IMR-90 (cell line): ENCODE data around the gene TTC16. TPM values are rescaled to one million over a fixed set of nuclear protein-coding genes. Genes with fewer than 3 reads are reported as not detected.

Experiments used
- ATAC-seq: fragments of 200-7000 bp; cut with Tn5 transposase; 2 replicates; pipeline ENCODE4 v1.9.1; 2020; ENCODE audit warnings: low read depth, mild to moderate bottlenecking, moderate library complexity
- BruUV-seq: library from RNA; stranded (reverse); fragments of 400-500 nt; replicated peaks from 2 replicates; lab custom pipeline; 2021; lab: Mats Ljungman, UMichigan
- CTCF ChIA-PET: fragments of 300-600 bp; formaldehyde crosslinking; extraction: SDS; loops from one replicate; lab custom pipeline; 2021; ENCODE audit warnings: antibody characterized with exemption; lab: Yijun Ruan, JAX
- POLR2A ChIA-PET: fragments of 300-600 bp; sonication (Branson Sonifier 250); formaldehyde crosslinking; loops from one replicate; lab custom pipeline; 2022; ENCODE audit warnings: antibody characterized with exemption; ENCODE audit not compliant: unreplicated experiment; lab: Charles Lee
- DNase-seq: peaks from one replicate; pipeline ENCODE4 v3.0.0; 2013
- H2AFZ ChIP-seq: replicated peaks from 2 replicates; pipeline ENCODE3; 2013; ENCODE audit warnings: low read length, mild to moderate bottlenecking; ENCODE audit not compliant: poor library complexity
- H2AK5ac ChIP-seq: 2 replicates; pipeline ENCODE4 v1.6.1; 2013; ENCODE audit warnings: low read depth, low read length, inconsistent platforms
- H2AK9ac ChIP-seq: replicated peaks from 2 replicates; pipeline ENCODE3; 2013; ENCODE audit warnings: mild to moderate bottlenecking, low read depth, low read length, moderate library complexity; ENCODE audit not compliant: poor library complexity
- H2BK120ac ChIP-seq: 2 replicates; pipeline ENCODE4 v1.6.1; 2013; ENCODE audit warnings: low read depth, low read length, inconsistent platforms
- H2BK15ac ChIP-seq: 3 replicates; pipeline ENCODE4 v1.6.1; 2013; ENCODE audit warnings: low read depth, low read length, inconsistent platforms
- H2BK20ac ChIP-seq: 2 replicates; pipeline ENCODE4 v1.6.1; 2013; ENCODE audit warnings: low read depth, mild to moderate bottlenecking, inconsistent platforms, low read length, moderate library complexity
- H2BK5ac ChIP-seq: 2 replicates; pipeline ENCODE4 v1.6.1; 2013; ENCODE audit warnings: mild to moderate bottlenecking, low read depth, low read length, inconsistent platforms; ENCODE audit not compliant: poor library complexity, severe bottlenecking
- H3K14ac ChIP-seq: replicated peaks from 2 replicates; pipeline ENCODE4 v1.6.1; 2013; ENCODE audit warnings: low read depth, low read length, inconsistent platforms
- H3K18ac ChIP-seq: 2 replicates; pipeline ENCODE4 v1.6.1; 2013; ENCODE audit warnings: low read depth, low read length, control low read depth
- H3K23ac ChIP-seq: 2 replicates; pipeline ENCODE4 v1.6.1; 2013; ENCODE audit warnings: low read depth, low read length, inconsistent platforms
- H3K27ac ChIP-seq: 2 replicates; pipeline ENCODE4 v1.5.1; 2013; ENCODE audit warnings: mild to moderate bottlenecking, control low read depth, low read length; ENCODE audit not compliant: insufficient read depth
- H3K27me3 ChIP-seq: 2 replicates; pipeline ENCODE4 v1.6.1; 2013; ENCODE audit warnings: low read length; ENCODE audit not compliant: control insufficient read depth, insufficient read depth
- H3K36me3 ChIP-seq: 2 replicates; pipeline ENCODE4 v1.6.1; 2013; ENCODE audit warnings: low read length, mixed read lengths; ENCODE audit not compliant: control insufficient read depth, insufficient read depth
- H3K4ac ChIP-seq: 2 replicates; pipeline ENCODE4 v1.6.1; 2013; ENCODE audit warnings: low read depth, low read length, inconsistent platforms
- H3K4me1 ChIP-seq: 2 replicates; pipeline ENCODE4 v1.6.1; 2013; ENCODE audit warnings: low read length, mixed read lengths; ENCODE audit not compliant: control insufficient read depth, insufficient read depth
- H3K4me2 ChIP-seq: 2 replicates; pipeline ENCODE4 v1.6.1; 2013; ENCODE audit warnings: low read depth, mild to moderate bottlenecking, control low read depth, low read length, moderate library complexity
- H3K4me3 ChIP-seq: 2 replicates; pipeline ENCODE4 v1.5.1; 2013; ENCODE audit warnings: low read depth, mild to moderate bottlenecking, control low read depth, low read length, moderate library complexity; ENCODE audit not compliant: insufficient read depth
- H3K56ac ChIP-seq: 2 replicates; pipeline ENCODE4 v1.6.1; 2013; ENCODE audit warnings: low read length, inconsistent platforms; ENCODE audit not compliant: insufficient read depth; ENCODE audit errors: extremely low read depth
- H3K79me1 ChIP-seq, 2 experiments: 2 replicates each; pipeline ENCODE4 v1.6.1; 2013; ENCODE audit warnings: low read length in 2 of 2, inconsistent platforms in 1 of 2, low read depth in 1 of 2
- H3K9ac ChIP-seq: 2 replicates; pipeline ENCODE4 v1.6.1; 2013; ENCODE audit warnings: low read depth, low read length, control low read depth
- H3K9me1 ChIP-seq: 2 replicates; pipeline ENCODE4 v1.6.1; 2013; ENCODE audit warnings: low read length, inconsistent platforms; ENCODE audit not compliant: insufficient read depth
- H3K9me3 ChIP-seq: 2 replicates; pipeline ENCODE4 v1.6.1; 2013; ENCODE audit warnings: low read length; ENCODE audit not compliant: control insufficient read depth, insufficient read depth
- H4K20me1 ChIP-seq: 2 replicates; pipeline ENCODE4 v1.6.1; 2013; ENCODE audit warnings: low read length, inconsistent platforms; ENCODE audit not compliant: insufficient read depth
- H4K5ac ChIP-seq: 2 replicates; pipeline ENCODE4 v1.6.1; 2013; ENCODE audit warnings: mild to moderate bottlenecking, low read depth, low read length, control low read depth
- H4K8ac ChIP-seq, 2 experiments: 2 replicates each; pipeline ENCODE4 v1.6.1; 2013; ENCODE audit warnings: low read depth in 2 of 2, low read length in 2 of 2, control low read depth in 1 of 2, inconsistent platforms in 1 of 2
- H4K91ac ChIP-seq: 2 replicates; pipeline ENCODE4 v1.6.1; 2013; ENCODE audit warnings: low read depth, low read length, inconsistent platforms; ENCODE audit not compliant: insufficient read depth
- BHLHE40 ChIP-seq: fragments of 150-350 bp; IDR thresholded peaks from 2 replicates; pipeline ENCODE4 v1.6.1; 2016; ENCODE audit warnings: mild to moderate bottlenecking, low read depth, low read length
- FOS ChIP-seq: fragments of 150-350 bp; IDR thresholded peaks from 2 replicates; pipeline ENCODE4 v1.6.1; 2016; ENCODE audit warnings: low read depth, low read length
- MAFK ChIP-seq: IDR thresholded peaks from 2 replicates; pipeline ENCODE4 v1.6.1; 2012; ENCODE audit warnings: low read depth, low read length, improper control_type of control experiment
- MAZ ChIP-seq: IDR thresholded peaks from 2 replicates; pipeline ENCODE4 v1.6.1; 2012; ENCODE audit warnings: low read depth, mild to moderate bottlenecking, low read length, improper control_type of control experiment, moderate library complexity, borderline replicate concordance
- MXI1 ChIP-seq: IDR thresholded peaks from 2 replicates; pipeline ENCODE4 v1.6.1; 2012; ENCODE audit warnings: low read depth, mild to moderate bottlenecking, low read length, moderate library complexity, borderline replicate concordance
- NFE2L2 ChIP-seq: fragments of 150-350 bp; IDR thresholded peaks from 2 replicates; pipeline ENCODE4 v1.6.1; 2016; ENCODE audit warnings: low read depth, mild to moderate bottlenecking, low read length
- POLR2A ChIP-seq: IDR thresholded peaks from 2 replicates; pipeline ENCODE4 v1.6.1; 2012; ENCODE audit warnings: mild to moderate bottlenecking, low read depth, low read length
- RAD21 ChIP-seq: IDR thresholded peaks from 2 replicates; pipeline ENCODE4 v1.6.1; 2012; ENCODE audit warnings: low read length, improper control_type of control experiment
- RCOR1 ChIP-seq: IDR thresholded peaks from 2 replicates; pipeline ENCODE4 v1.6.1; 2012; ENCODE audit warnings: mild to moderate bottlenecking, low read length, improper control_type of control experiment; ENCODE audit not compliant: insufficient replicate concordance
- RFX5 ChIP-seq: IDR thresholded peaks from 2 replicates; pipeline ENCODE4 v1.8.0; 2012; ENCODE audit warnings: low read depth, mild to moderate bottlenecking, low read length, moderate library complexity
- SMC3 ChIP-seq: fragments of 150-350 bp; IDR thresholded peaks from 2 replicates; pipeline ENCODE4 v1.6.1; 2016; ENCODE audit warnings: low read depth, mild to moderate bottlenecking, antibody characterized with exemption, low read length, moderate library complexity
- WGBS, 2 experiments: methylation state at CpG; one replicate each; pipeline versions ENCODE4 v1.1.5 to v1.1.7; 2013; ENCODE audit warnings: missing lambda C conversion rate in 2 of 2; ENCODE audit not compliant: insufficient read length in 1 of 2; ENCODE audit errors: extremely low coverage in 2 of 2; 5-methylcytosine and 5-hydroxymethylcytosine counted together
- dilution Hi-C: fragments of 300-500 bp; cut with HindIII; formaldehyde crosslinking; loops from one replicate; pipeline ENCODE4 v1.14.3; 2018; ENCODE audit warnings: low sequenced_read_pairs; ENCODE audit not compliant: unreplicated experiment
- in situ Hi-C: fragments of 300-500 bp; cut with MboI; formaldehyde crosslinking; loops from 3 replicates; pipeline ENCODE4 v1.14.3; 2019; ENCODE audit warnings: low sequenced_read_pairs, inconsistent platforms, mixed read lengths
- intact Hi-C: fragments of 100-400 bp; cut with micrococcal nuclease; formaldehyde crosslinking; loops from 2 replicates; pipeline ENCODE4 v1.10.0; 2022
- polyA plus RNA-seq, 3 experiments: library from polyadenylated mRNA; depleted of rRNA; stranded (reverse); fragments of >200 nt; gene quantifications; 2 replicates each; pipeline ENCODE4 v1.2.3, GENCODE V29; 2012; ENCODE audit warnings: low replicate concordance in 1 of 3
- total RNA-seq: library from RNA; depleted of rRNA; stranded (reverse); fragments of >200 nt; gene quantifications from 2 replicates; pipeline ENCODE4 v1.2.3, GENCODE V29; 2012
- TF ChIP-seq, protein P1 (sequence below): fragments of 150-350 bp; IDR thresholded peaks from 2 replicates; pipeline ENCODE4 v1.6.1; 2017; ENCODE audit warnings: mild to moderate bottlenecking, antibody characterized with exemption, low read length, low read depth
- TF ChIP-seq, protein P2 (sequence below): fragments of 150-350 bp; IDR thresholded peaks from 2 replicates; pipeline ENCODE4 v1.6.1; 2016; ENCODE audit warnings: low read depth, mild to moderate bottlenecking, low read length, moderate library complexity, borderline replicate concordance

Gene TTC16
- total and polyA plus RNA-seq, 2 of the 4 experiments (the other 2 are of a cell fraction) = 0.02 TPM; not detected in 1

DNA sequence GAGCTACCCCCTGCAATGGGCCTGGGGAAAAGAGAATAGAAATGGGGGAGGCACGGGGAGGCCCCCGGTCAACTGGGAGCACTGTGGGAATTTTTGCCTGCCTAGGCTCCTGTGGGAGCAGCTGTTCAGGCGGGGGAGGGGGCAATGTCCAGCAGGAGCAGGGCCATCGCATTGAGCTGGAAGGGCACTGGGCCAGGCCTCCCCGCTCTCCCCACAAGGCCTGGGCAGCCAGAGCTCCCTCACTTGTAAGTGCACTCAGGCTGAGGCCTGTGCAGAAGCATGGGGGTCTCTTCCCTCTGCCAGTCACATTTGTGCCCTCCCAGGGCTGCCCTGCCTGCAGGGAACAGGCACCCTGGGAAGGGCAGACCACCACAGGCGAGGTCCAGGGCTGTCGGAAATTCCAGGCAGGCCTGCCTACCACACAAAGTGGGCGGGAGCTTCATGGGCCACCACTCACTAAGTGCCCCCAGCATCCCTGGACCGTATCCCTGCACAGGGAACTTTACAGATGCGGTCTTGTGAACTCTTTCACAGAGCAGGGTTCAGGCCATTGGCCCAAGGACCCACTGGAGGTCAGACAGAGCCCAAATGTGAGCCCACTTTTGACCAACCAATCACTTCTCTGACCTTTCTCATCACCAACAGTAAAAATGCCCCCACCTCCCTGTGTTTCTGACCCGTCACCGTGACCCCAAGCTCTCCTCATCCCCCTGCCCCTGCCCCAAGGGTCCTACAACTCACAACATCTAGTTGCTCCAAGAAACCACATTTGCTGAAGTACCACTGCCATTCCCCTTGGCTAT, 10.1 kb upstream of the TTC16 start (continued):
- TF ChIP-seq MXI1 = no peak

DNA sequence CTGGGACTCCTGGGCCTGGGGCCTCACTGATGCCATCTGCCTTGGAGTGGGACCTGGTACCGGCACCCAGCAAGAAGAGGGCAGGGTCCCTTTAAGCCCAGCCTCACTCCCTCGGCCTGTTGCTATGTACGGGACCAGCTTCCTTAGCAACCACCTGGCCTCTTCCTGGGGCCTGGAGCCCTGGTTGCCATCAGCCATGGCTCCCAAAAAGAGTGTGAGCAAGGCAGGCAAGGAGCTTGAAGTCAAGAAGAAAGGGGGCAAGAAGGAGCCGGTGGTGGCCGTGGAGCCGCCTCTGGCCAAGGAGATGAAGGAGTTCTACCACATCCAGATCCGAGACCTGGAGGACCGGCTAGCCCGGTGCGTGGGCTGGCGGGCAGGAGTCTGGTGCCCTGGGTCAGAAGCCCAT, 9.0 kb upstream of the TTC16 start, which contains the start of gene CFAP157:
Gene CFAP157, plus strand, starts transcription at position 153 of the 406 bp plus-strand sequence. Its CDS starts 44 bp downstream, at position 197.
- dilution Hi-C loops = no loop called here
- TF ChIP-seq, protein P1, sequence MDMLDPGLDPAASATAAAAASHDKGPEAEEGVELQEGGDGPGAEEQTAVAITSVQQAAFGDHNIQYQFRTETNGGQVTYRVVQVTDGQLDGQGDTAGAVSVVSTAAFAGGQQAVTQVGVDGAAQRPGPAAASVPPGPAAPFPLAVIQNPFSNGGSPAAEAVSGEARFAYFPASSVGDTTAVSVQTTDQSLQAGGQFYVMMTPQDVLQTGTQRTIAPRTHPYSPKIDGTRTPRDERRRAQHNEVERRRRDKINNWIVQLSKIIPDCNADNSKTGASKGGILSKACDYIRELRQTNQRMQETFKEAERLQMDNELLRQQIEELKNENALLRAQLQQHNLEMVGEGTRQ = no peak
- TF ChIP-seq FOS = no peak
- TF ChIP-seq RCOR1 = no peak
- TF ChIP-seq MAFK = no peak
- no peak for TF ChIP-seq RAD21
- TF ChIP-seq MAZ = no peak
- no peak for TF ChIP-seq RFX5
- no peak for TF ChIP-seq BHLHE40
- TF ChIP-seq, protein P2, sequence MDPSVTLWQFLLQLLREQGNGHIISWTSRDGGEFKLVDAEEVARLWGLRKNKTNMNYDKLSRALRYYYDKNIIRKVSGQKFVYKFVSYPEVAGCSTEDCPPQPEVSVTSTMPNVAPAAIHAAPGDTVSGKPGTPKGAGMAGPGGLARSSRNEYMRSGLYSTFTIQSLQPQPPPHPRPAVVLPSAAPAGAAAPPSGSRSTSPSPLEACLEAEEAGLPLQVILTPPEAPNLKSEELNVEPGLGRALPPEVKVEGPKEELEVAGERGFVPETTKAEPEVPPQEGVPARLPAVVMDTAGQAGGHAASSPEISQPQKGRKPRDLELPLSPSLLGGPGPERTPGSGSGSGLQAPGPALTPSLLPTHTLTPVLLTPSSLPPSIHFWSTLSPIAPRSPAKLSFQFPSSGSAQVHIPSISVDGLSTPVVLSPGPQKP = no peak
- TF ChIP-seq POLR2A = no peak
- TF ChIP-seq MXI1 = no peak
- no peak for TF ChIP-seq SMC3
- no peak for TF ChIP-seq NFE2L2
- ATAC-seq = peak; percentile 46; the same call in 1 of the 2 replicates
- POLR2A ChIA-PET = no interaction called here
- H3K18ac ChIP-seq = no peak within 1 kb of the TSS
- H4K91ac ChIP-seq = no peak within 1 kb of the TSS
- H3K27me3 ChIP-seq = no peaks in the 10 kb centered on the region; the same call in 1 of the 2 replicates
- no peak for DNase-seq
- H2AK9ac ChIP-seq = no peak within 1 kb of the TSS
- no peak within 1 kb of the TSS for H3K4ac ChIP-seq
- WGBS, 2 experiments = 71% methylated on average over 8 of the region's 11 CpGs; no CpG with 5 or more reads in 1 of the 2 experiments
- no peak within 1 kb of the TSS; the same call in 1 of the 2 replicates for H2AK5ac ChIP-seq
- H2BK120ac ChIP-seq = no peak within 1 kb of the TSS
- no TSS peak for BruUV-seq
- CTCF ChIA-PET = no interaction called here
- no peak within 1 kb of the TSS for H2AFZ ChIP-seq
- no peaks in the 10 kb centered on the region for H4K20me1 ChIP-seq
- H3K9me1 ChIP-seq = no peaks in the 10 kb centered on the region
- intact Hi-C loops = no loop called here
- H3K4me1 ChIP-seq = no peaks in the 10 kb centered on the region
- no peak within 1 kb of the TSS for H4K5ac ChIP-seq
- no peak within 1 kb of the TSS for H2BK5ac ChIP-seq
- H3K9ac ChIP-seq = no peak within 1 kb of the TSS
- H3K23ac ChIP-seq = no peak within 1 kb of the TSS
- no peaks in the 10 kb centered on the region for H3K36me3 ChIP-seq
- no peak within 1 kb of the TSS for H2BK20ac ChIP-seq
- H3K9me3 ChIP-seq = no peaks in the 10 kb centered on the region
- H3K56ac ChIP-seq = no peak within 1 kb of the TSS
- no peak within 1 kb of the TSS for H4K8ac ChIP-seq
- no peak within 1 kb of the TSS for H3K4me3 ChIP-seq
- H3K4me2 ChIP-seq = no peak within 1 kb of the TSS
- no peak within 1 kb of the TSS for H3K27ac ChIP-seq
- H3K14ac ChIP-seq = no peak within 1 kb of the TSS
- no peaks in the 10 kb centered on the region for H3K79me1 ChIP-seq
- in situ Hi-C loops = no loop called here
- H2BK15ac ChIP-seq = no peak within 1 kb of the TSS
